Measurements from ENCODE around the gene MKKS.

- TF ChIP-seq POLR2A (IDR thresholded peaks at IDR 0.05) (no peak), CTCF (IDR thresholded peaks at IDR 0.05) (no peak)
Measured at GRCh38 chr20:10467681-10468339, 33.8 kb upstream of the MKKS start.

All from prostate gland (tissue), 2 donors.